Muscle of back (tissue), 11 donors: Measurements from ENCODE around the gene EXOSC2. TPM values are rescaled to one million over a fixed set of nuclear protein-coding genes. Genes with fewer than 3 reads are reported as not detected.
A peak's percentile ranks its signal among the peaks of the same experiment; 100 is the strongest.

Source experiments
- DNase-seq, 3 donors: peaks; one replicate each; pipeline versions ENCODE4 v3.0.0 to v3.0.0-alpha.2; 2013
- polyA plus RNA-seq, 10 donors: library from polyadenylated mRNA; unstranded; fragments of 120-200 nt; gene quantifications; one replicate each; pipeline ENCODE4 v1.2.1, GENCODE V29; 2013; ENCODE audit not compliant: insufficient read length in 10 of 10

EXOSC2 gene
- polyA plus RNA-seq, 10 donors: 19.7 to 31.6 (median 25.1) TPM

DNA sequence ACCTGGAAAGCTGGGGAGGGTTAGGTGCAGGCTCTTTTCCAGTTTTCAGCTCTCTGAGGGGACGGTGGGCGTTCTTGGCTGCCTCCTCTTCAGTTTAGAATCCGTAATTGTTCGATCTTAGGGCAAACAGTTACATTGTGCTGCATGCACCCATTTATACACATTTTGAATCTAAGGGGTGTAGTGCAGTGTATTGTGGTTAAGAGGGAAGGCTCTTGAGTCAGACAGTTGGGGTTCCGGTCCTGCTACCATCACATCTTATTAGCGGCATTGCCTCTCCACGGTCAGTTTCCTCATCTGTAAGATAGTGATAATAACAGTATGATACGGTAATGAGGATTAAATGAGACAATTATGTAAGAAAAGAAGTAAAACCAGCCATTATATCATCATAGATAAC lies 625 bp downstream of the EXOSC2 start:
- DNase-seq: no peak

DNA sequence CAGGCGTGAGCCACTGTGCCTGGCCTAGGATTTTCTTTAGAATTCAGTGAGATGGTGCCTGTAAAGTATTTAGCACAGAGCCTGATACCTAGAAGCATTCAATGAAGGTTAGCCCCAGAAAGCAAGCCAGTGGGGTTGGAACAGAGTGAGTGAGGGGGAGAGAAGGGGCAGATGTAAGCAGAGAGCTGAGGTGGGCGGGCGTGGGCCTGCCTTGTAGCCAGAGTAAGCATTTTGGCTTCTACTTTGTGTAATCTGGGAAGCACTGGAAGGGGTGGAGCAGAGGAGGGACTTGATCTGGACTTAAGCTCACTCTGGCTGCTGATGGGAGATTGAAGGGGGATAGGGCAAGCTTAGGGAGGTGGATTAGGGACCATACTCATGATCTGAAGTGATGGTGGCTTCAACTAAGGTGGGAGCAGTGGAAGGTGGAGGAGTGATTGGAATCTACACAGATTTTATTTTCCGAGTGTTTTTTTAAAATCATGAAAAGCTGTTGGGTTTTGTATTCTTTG lies 2.6 kb downstream of the EXOSC2 start:
- no peak for DNase-seq

DNA sequence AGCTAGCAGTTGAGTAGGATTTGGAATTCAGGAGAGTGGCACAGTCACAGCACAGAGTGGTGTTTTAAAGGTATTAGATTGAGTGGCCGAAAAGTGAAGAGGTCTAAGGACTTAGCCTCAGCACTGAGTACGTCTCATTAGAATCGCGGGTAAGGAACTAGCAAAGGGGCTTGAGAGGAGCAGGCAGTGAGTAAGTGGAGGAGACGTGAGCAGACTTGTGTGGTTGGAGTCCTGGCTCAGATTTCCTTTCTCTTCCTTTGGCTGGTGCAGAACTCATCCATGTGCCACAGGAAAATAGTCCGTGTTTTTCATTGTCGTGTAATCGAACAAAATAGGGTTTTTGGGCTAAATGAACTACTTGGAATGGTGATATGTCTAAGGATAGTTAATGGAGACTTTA lies 3.4 kb downstream of the EXOSC2 start:
- DNase-seq: no peak

DNA sequence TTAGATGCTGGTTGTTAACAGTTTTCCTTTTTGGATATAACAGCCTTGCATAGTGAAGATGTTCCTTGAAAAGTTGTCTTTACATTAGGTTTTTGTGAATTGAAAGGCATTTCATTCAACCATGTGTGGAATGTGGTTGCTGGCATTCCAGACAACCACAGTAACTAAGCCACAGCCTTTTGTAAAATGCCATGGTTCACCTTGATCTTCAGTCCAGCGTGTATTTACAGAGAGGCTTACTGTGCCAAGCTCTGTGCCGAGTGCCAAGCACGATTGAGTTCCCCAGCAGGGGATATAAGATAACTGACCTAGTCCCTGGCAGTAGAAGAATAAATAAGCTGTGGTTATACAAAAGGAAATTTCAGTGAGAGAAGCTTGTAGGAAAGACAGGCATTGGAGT lies 4.9 kb downstream of the EXOSC2 start:
- DNase-seq: no peak

DNA sequence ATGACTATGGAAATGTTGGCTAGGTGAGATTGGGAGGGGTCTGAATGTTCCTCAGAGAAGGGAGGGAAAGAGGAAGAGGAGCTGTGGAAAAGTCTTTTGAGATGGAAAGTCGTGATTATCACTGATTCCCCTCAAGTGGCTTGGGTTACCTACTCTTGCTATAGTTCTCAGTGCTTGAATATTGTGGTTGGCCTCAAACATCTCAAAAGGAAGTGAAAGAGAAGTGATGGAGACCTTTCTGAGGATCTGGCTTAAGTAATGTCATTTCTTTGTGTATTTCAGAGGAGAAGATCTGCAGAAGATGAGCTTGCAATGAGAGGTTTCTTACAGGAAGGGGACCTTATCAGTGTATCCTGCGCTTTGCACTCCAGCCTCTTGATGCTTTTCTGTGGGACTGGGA lies 5.5 kb downstream of the EXOSC2 start:
- DNase-seq: no peak

DNA sequence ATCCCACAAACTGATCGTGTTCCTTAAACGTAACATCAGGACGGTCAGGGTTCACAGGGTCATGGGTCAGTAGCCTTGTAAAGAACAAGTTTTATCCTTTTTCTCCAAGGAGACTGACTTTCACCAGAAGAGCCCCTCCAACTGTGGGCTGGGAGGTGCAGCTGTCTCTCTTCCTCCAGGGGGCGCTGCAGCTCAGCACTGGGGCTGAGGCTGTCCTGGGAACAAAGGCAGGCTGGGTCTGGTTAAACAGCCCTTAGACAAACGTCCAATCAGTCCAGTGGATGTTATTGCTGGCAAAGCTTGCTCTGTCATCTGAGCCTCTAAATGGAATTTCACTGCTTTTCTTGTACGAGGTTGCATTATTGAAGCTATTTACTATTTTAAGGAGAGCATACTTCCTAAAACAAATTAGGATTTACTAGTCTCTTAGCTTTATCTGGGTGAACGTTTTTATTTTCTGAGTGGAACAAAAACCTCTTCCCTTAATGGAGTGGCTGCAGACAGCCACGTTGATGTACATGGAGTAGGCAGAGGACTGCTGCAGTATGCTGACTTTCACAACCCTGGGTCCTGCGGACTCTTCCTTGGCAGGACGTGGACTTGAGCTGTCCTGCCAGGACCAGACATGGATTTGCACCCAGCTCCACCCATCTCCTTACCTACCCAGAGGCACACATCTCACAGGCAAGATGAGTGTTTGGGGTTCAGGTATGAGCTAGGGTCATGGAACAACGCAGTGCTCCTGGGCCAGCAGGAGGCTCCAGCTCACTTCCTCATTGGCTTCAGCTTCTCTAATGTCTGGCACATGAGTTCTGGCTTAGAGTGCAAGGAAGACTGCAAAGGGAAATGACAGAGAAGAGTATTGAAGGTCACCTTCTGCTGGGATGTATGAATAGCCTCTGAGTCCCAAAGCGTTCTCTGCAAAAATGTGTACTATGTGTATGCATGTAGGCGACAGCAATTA lies 7.8 kb downstream of the EXOSC2 start:
- DNase-seq: peak in 2 of 3 donors; percentile 76 to 83

DNA sequence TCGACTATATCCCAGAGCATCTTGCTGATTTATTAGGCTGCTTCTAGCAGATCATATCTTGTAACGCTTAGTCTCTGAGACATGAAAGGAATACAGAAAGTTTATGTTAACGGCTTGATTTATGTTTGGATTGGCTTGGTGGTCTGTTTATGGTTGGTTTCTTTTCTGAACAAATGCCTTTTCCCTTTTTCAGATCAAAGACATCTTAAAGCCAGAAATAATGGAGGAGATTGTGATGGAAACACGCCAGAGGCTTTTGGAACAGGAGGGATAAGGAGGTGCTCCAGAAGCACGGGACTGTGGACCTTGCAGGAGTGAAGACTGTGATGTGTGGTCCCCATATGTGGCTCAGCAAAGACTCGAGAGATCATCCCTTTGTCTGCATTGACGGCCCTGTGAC lies 9.9 kb downstream of the EXOSC2 start:
- DNase-seq: no peak

DNA sequence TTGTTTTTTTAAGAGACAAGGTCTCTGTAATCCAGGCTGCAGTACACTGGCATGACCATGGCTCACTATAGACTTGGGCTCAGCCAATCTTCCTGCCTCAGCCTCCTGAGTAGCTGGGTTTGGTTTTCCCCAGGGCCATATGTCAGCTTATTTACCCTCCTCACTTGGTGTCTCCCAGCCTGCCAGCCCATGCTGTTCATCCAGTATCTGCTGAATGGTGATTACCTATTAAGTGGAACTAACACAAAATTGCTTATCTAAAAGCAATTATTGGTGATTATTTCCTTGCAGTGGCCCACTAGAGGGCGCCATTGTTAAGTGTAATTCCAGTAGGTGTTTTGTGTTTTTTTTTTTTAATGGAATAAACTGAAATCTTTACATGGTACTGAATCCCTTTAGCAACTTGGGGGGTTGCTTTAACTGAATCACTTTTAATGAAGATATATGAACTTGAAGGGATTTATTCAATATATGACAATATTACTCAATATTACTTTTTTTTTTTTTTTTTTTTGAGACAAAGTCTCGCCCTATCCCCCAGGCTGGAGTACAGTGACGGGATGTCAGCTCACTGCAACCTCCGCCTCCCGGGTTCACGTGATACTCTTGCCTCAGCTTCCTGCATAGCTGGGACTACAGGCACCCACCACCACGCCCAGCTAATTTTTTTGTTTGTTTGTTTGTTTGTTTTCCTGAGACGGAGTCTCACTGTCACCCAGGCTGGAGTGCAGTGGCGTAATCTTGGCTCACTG lies 13.8 kb downstream of the EXOSC2 start:
- DNase-seq: peak in 2 of 3 donors; percentile 77 to 78

DNA sequence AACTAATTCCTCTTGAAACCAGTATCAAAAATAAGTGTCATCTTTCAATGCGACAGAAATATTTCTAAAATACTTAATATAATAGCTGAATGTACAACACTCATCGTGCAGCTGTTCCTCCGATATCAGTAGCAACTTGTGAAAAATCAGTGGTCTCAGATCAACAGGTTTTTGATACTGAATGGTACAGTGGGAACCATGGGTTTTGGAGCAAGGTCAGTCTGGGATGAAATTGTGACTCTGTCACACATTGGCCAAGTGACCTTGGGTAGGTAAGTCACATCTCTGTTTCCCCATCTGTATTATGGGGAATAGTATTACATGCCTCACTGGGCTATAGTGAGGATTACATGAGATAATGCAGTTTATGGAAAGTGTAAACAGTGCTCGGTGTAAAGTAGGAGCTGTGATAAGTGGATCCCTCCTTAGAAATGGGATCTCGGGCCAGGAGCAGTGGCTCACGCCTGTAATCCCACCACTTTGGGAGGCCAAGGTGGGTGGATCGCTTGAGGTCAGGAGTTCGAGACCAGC lies 17.3 kb downstream of the EXOSC2 start:
- no peak for DNase-seq

DNA sequence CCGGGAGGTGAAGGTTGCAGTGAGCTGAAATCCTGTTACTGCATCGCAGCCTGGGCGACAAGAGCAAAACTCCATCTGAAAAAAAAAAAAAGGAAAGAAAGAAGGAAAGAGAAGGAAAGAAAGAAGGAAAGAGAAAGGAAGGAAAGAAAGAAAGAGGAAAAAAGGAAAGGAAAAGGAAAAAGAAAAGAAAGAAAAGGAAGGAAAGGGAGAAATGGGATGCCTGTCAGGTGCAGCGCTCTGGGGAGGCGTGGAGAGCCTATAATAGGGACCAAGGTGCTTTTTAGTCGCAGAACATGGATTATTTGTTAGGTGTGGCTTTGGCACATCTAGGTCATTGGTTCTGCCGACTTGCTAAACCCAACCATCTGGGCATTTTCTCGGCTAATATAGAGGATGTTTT lies 17.9 kb downstream of the EXOSC2 start:
- no peak for DNase-seq

DNA sequence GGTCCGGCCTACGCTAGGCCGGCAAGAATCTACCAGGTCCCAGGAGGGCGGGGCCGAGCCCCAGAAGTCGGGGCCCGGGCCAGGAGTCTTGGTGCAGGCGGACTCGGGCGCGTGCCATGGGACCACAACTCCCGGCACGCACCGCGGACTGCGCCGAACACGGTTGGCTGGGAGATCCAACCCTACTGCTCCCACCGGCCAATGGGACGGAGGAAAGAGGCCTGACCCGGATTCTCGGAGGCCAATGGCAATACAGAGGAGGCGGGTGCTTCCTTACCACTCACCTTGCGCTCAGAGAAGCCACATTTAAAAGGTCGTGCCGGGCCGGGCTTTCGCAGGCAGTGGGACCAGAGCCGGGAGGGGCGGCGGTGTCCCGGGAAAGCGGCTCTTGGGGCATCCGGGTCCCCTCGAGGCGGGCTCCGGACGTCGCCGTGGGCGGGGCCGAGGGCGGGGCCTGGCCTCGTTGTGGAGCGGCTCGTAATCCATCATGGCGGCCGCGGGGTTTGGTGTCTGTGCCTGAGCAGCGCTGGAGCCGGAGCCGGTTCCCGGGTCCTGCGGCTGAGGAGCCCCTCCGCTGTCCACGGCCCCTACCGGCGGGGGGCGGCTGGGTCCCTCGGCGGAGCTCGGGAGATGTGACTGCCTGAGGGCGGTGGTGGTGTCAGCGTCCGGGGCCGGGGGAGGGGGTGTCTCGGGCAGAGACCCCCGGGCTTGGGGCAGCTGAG lies 19.1 kb downstream of the EXOSC2 start:
- peak; percentile 99 for DNase-seq

DNA sequence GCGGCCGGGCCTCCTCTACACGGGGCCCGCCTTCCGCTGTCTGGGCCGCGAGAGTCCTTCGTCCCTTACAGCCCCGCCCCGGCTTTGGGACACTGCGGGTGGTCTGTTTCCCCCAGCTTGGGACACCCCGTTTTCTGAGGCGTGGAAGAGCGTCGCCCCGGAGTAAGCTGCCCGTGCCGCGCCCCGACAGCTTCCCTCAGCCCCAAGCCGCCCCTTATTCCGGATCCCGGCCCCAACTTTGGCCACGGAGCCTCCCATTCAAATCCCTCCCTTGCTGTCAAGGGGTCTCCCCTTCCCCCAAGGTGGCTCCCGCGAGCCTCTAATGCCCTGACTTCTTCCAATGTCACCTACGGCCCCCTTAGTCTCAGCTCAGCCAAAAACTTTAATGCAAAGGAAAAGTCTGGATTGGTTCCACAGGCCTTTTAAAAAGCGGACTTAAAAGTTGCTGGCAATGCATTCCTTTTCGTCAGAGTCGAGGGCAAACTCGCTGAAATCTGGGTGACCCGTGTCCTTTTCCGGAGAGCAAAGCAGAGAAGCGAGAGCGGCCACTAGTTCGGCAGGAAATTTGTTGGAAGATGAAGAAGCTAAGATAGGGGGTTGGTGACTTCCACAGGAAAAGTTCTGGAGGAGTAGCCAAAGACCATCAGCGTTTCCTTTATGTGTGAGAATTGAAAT lies 19.8 kb downstream of the EXOSC2 start:
- peak in 2 of 3 donors; percentile 56 to 68 for DNase-seq

DNA sequence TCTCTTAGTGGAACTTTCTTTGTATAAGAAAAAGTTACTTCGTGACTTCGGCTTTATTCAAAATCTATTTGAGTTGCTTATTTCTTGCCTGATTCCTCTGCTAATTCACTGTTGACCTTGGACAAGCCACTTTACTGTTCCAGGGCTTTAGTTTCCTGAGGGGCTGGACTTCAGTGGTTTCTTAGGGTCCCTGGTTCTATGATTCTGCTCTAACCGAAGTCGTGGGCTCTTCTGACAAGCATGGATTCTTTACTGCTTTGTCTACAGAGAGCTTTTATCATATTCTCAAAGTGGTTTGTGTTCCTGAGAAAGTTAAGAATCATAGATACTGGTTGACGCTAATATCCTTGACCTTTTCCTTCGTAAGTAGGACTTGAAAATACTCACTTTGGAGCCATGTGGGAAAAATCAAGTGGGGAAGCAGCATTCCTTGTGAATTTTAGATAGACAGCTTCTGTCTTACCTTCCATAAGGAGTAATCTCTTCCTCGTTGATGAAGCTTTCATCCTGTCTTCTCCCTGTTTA lies 21.1 kb downstream of the EXOSC2 start:
- DNase-seq: peak in 1 of 3 donors; percentile 20

DNA sequence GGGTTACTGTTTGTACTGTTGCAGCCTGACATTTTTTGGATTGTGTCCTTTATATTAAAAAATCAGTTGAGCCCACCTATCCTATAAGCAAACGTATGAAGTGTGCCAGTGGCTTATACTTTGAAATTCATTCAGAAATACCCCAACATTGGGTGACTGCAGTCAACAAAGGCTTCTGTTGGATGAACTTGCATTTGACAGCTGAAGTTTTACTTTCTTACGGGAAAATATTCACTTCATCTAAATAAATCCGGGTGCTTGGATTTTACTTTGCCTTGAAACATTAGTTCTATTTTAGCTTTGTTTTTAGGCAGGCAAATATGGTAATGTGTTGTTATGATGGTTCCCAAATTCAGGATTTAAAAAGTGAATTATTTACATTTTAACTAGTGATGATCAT lies 21.7 kb downstream of the EXOSC2 start:
- peak in 1 of 3 donors; percentile 35 for DNase-seq

DNA sequence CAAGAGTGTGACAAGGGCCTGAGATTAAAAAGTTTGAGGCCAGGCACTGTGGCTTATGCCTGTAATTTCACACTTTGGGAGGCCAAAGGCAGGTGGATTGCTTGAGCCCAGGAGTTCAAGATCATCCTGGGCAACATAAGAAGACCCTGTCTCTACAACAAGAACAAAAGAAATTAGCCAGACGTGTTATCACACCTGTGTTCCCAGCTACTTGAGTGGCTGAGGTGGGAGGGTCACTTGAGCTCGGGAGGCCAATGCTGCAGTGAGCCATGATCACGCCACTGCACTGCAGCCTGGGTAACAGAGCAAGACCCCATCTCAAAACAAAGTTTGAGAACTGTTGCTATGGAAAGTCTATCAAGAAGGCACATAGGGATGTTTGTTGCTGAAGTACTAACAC lies 25.0 kb downstream of the EXOSC2 start:
- no peak for DNase-seq

DNA sequence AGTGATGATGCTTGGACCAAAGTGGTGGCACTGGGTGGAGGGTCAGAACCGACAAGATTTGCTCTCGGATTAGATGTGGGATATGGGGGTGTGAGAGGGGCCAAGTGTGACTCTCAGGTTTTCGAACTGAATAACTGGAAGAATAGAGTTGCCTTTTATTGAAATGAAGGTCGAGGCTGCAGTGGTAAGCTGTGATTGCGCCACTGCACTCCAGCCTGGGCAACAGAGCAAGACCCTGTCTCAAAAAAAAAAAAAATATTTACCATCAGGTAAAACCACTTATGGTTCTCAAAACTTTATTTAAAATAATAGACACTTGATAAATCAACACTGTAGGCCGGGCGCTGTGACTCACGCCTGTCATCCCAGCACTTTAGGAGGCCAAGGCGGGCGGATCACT lies 27.2 kb downstream of the EXOSC2 start:
- DNase-seq: no peak

DNA sequence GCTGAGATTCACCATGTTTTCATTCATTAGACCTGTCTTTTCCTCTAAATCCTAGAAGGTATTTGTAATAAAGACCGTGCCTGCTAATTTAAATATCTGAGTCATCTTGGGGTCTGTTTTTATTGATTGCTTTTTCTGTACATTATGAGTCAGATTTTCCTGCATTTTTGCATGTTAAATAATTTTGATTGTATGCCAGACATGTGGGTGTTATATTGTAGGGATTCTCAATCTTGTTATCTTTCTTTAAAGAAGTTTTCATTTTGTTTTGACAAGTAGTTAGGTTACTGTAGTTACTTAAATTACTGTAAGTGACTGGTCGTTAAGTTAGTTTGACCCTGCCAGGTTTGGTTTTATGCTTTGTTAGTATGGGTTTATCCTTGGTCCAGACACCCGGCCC lies 35.1 kb downstream of the EXOSC2 start:
- DNase-seq: no peak

DNA sequence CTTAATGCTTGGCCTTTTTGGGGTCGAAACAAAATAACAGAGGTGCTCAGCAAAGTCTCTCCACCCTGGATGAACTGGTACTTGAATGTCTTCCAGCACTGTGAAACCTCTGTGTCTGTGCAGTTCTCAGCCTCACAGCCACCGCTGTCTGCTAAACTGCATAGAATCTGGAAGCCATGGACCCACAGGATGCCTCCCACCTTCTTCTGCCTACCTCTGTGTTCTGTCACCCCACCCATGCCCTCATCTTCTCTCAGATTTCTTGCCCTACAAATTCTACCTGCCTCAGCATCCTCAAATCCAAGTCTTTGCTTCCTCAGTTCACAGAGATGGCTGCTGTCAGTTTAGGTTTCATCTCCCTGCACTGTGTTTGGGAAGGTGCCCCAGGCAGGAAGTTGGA lies 35.6 kb downstream of the EXOSC2 start:
- DNase-seq: no peak

DNA sequence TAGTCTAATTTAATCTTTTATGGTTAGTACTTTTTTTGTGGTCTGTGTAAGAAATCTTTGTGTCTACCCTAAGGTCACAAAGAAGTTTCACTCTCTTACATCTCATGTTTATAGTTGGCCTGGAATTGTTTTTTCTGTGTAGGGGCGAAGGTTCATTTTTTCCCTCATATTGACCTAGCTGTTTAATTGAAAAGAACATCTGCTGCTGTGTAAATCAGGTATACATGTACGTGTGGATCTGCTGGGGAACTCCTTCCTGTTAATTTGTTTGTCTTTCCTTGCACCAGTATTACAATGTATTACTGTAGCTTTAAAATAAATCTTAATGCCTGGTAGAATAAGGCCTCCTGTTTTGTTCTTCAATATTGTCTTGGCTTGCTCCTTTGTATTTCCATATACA lies 37.8 kb downstream of the EXOSC2 start:
- DNase-seq: no peak

DNA sequence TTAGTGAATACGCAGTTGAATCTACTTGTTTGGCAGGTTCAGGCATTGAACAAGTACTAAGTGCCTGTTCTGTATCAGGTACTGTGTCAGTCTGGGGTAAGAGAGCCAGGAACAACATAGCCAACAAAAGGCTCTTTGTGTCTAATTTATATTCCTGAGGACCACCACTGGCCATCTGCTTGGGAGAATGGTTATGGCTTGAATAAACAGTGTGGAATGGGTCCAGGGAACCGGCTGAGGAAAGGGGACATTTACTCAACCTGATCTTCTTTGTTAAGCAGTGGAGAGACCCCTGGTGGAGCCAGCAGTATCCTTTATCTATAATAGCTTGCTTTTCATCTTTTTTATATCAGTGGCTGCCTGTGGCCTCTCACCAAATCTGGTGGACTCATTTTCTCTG lies 38.6 kb downstream of the EXOSC2 start:
- DNase-seq: peak in 1 of 3 donors; percentile 7

DNA sequence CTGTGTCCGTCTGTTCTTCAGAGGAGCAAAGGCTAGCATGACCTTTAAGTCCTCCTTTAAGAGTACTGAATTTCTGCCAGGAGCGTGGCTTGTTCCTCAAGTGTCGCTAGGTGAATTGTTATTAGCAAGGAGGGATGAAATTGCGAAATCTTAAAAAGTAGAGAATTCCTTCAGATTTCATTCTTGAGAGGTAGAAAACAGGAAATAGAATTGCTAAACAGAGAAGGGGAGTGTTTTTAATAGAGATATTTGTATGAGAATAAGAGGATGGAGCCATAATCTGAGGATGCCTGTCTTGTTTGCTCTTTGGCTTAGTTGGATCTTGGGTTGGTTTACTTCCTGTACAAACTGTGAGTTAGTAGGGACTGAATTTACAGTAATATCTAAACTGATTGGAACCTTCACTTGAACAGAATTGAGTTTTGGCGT lies 39.2 kb downstream of the EXOSC2 start:
- peak in 1 of 3 donors; percentile 23 for DNase-seq
